ENCODE data around the gene LYAR. TPM values are rescaled to one million over a fixed set of nuclear protein-coding genes. Genes with fewer than 3 reads are reported as not detected.

Gene LYAR
- total RNA-seq, 4 donors from 2014 or later = 13.7 to 21.3 (median 17.2) TPM

DNA sequence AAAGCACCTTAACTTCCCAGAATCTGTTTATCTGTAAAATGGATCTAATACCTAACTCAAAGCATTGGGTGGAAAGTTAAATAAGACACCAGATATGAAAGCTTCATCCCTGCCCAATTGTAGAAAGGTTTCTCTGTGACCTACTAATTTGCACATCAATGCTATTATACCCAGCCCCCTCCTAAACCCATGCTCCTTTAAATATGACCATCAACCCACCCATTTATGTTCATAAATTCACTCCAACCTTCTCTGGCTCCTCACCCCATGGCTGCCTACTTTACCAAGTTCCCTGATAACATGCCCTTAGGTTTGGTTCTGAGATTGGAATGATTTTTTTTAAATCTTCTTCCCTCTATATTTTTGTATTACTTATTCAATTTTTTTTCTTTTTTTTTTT, 1.9 kb downstream of the LYAR start:
- H3K9me3 ChIP-seq = no peaks in the 10 kb centered on the region
- H3K4me3 ChIP-seq = no peak overlapping the region
- H3K4me1 ChIP-seq = peaks cover 2 to 39% (median 18%) of the 10 kb centered on the region in 3 donors
- peaks cover 0 to 39% of the 10 kb centered on the region in 2 donors for H3K36me3 ChIP-seq
- no peak overlapping the region for H3K27ac ChIP-seq
- H3K27me3 ChIP-seq = no peaks in the 10 kb centered on the region
- TF ChIP-seq, protein P1, sequence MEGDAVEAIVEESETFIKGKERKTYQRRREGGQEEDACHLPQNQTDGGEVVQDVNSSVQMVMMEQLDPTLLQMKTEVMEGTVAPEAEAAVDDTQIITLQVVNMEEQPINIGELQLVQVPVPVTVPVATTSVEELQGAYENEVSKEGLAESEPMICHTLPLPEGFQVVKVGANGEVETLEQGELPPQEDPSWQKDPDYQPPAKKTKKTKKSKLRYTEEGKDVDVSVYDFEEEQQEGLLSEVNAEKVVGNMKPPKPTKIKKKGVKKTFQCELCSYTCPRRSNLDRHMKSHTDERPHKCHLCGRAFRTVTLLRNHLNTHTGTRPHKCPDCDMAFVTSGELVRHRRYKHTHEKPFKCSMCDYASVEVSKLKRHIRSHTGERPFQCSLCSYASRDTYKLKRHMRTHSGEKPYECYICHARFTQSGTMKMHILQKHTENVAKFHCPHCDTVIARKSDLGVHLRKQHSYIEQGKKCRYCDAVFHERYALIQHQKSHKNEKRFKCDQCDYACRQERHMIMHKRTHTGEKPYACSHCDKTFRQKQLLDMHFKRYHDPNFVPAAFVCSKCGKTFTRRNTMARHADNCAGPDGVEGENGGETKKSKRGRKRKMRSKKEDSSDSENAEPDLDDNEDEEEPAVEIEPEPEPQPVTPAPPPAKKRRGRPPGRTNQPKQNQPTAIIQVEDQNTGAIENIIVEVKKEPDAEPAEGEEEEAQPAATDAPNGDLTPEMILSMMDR (IDR thresholded peaks at IDR 0.05) = no peak
- TF ChIP-seq EP300 (IDR thresholded peaks at IDR 0.05) (no peak), POLR2AphosphoS5 (IDR thresholded peaks at IDR 0.05) (no peak), POLR2A (IDR thresholded peaks at IDR 0.05) (no peak)
- ATAC-seq = no peak

DNA sequence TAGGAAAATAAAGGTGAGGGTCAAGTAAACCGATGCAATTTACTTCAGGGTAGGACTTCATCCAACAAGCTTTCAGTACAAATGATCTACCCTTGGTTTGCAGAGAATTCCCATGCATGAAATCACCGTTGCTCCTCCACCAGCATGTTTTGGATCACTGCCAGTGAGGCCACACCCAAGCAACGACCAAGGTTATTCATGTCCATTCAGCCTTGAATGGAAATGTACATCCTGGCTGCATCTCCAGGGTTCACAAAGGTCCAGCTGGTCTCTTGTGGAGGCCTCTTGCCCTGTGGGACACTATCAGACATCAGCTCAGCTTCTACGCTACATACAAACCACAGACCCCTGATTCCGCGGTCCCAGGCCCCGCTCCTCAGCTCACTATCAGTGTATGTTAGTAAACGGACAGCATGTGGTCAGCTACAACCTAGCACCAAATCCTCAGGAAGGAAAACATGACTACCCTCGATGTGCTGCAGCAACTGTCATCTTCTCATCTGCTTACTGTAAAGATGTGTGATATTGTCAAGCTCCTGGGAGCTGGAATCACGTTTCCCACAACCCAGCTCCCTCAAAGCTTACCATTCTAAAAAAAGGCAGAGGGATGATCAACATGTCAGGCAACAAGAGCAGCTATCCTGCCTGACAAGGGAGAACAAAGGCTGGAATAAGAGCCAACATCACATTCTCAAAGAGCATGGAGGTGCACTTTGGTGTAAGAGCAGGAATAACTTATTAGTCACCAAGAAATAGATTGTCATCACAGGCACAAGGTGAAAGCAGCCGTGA, 4.9 kb downstream of the LYAR start:
- H3K4me3 ChIP-seq = no peak overlapping the region
- peaks cover 0 to 14% (median 11%) of the 10 kb centered on the region in 3 donors for H3K4me1 ChIP-seq
- WGBS, 2 donors (ENCODE audit: low coverage in 1 of 2) = 58 to 69% methylated on average over 4 to 7 of the region's 11 CpGs
- no peaks in the 10 kb centered on the region for H3K27me3 ChIP-seq
- H3K36me3 ChIP-seq = peaks cover 2 to 62% of the 10 kb centered on the region in 2 donors
- no peaks in the 10 kb centered on the region for H3K9me3 ChIP-seq
- no peak for ATAC-seq
- TF ChIP-seq POLR2A (IDR thresholded peaks at IDR 0.05) = no peak
- no peak for TF ChIP-seq POLR2AphosphoS5 (IDR thresholded peaks at IDR 0.05)
- no peak for TF ChIP-seq EP300 (IDR thresholded peaks at IDR 0.05)
- TF ChIP-seq, protein P1 (IDR thresholded peaks at IDR 0.05) = no peak
- no peak overlapping the region for H3K27ac ChIP-seq

DNA sequence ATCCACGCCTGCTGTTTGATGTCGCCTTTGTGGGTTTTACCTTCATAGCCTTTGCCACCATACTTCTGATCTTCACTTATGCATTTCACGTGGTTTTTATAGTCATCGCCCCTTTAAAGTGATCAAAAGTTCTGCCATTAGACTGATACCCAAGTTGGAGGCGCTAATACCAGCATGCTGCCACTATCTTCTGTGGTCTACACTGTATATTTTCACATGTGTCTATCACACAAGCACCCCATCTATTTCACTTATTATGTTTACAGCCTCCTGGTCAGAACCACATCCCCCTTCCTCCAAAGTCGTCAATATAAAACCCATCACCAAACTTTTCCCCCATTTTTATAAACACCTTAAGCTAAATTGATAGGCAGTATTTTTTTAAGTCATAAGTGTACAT, 8.2 kb downstream of the LYAR start:
- H3K36me3 ChIP-seq = peaks cover 2 to 94% of the 10 kb centered on the region in 2 donors
- H3K4me1 ChIP-seq = no peaks in the 10 kb centered on the region
- TF ChIP-seq, protein P1 (IDR thresholded peaks at IDR 0.05) = no peak
- no peak for TF ChIP-seq EP300 (IDR thresholded peaks at IDR 0.05)
- no peak for TF ChIP-seq POLR2AphosphoS5 (IDR thresholded peaks at IDR 0.05)
- TF ChIP-seq POLR2A (IDR thresholded peaks at IDR 0.05) = no peak
- H3K4me3 ChIP-seq = no peak overlapping the region
- no peak overlapping the region for H3K27ac ChIP-seq
- no peaks in the 10 kb centered on the region for H3K27me3 ChIP-seq
- ATAC-seq = no peak
- WGBS, 2 donors (ENCODE audit: low coverage in 1 of 2) = 67 to 92% methylated on average over 3 to 6 of the region's 6 CpGs
- no peaks in the 10 kb centered on the region for H3K9me3 ChIP-seq

DNA sequence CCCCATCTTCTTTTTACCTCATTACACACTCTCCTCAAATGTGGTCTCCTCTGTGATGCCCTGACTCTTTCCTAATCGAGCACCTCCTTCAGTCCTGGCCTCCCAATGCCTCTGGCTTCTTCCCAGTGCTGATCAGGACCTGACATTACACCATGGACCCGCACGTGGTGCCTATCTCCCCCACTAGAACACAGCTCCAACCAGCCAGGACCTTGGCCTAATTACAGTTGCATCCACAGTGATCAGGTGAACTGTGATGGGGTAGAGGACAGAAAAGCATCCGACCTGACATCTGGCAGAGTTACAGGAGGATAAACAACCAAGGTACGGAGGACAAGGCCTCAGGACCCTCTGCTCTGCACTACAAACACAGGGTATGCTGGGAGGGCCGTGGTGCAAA, 12.4 kb downstream of the LYAR start:
- no peaks in the 10 kb centered on the region for H3K4me1 ChIP-seq
- no peaks in the 10 kb centered on the region for H3K9me3 ChIP-seq
- no peak overlapping the region for H3K4me3 ChIP-seq
- 80 to 88% methylated on average over 2 to 4 of the region's 6 CpGs for WGBS, 2 donors (ENCODE audit: low coverage in 1 of 2)
- no peak for ATAC-seq
- H3K36me3 ChIP-seq = peaks cover 8 to 99% of the 10 kb centered on the region in 2 donors
- no peak overlapping the region for H3K27ac ChIP-seq
- TF ChIP-seq POLR2AphosphoS5 (IDR thresholded peaks at IDR 0.05) (no peak), EP300 (IDR thresholded peaks at IDR 0.05) (no peak), POLR2A (IDR thresholded peaks at IDR 0.05) (no peak)
- TF ChIP-seq, protein P1 (IDR thresholded peaks at IDR 0.05) = no peak
- H3K27me3 ChIP-seq = no peaks in the 10 kb centered on the region

DNA sequence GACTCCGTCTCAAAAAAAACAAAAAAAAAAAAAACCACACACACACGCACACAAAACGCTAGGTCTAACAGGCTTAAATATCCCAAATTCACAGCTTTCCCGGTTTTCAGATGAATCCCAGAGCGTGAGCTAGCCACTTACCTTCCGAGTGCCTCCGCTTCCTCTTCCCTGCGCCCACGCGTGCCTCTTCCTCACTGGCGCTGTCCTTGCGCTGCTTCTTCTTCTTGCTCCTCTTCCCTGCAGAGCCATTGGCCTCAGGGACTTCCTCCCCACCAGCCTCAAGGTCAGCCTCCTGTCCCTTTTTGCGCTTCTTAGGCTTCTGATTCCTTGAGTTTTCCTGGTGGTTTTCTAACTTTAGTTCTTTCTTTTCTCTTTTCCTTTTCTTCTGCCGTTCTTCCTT, 15.7 kb downstream of the LYAR start:
- Histone ChIP-seq H3K9me3 (no peaks in the 10 kb centered on the region), H3K27me3 (no peaks in the 10 kb centered on the region), H3K27ac (no peak overlapping the region), H3K4me3 (no peak overlapping the region), H3K36me3 (peaks cover 5 to 94% of the 10 kb centered on the region in 2 donors), H3K4me1 (no peaks in the 10 kb centered on the region)
- TF ChIP-seq POLR2A (IDR thresholded peaks at IDR 0.05) = no peak
- no peak for TF ChIP-seq POLR2AphosphoS5 (IDR thresholded peaks at IDR 0.05)
- TF ChIP-seq, protein P1 (IDR thresholded peaks at IDR 0.05) = no peak
- TF ChIP-seq EP300 (IDR thresholded peaks at IDR 0.05) = no peak
- ATAC-seq = no peak
- 87 to 92% methylated on average over 13 of the region's 14 CpGs for WGBS, 2 donors (ENCODE audit: low coverage in 1 of 2)
